H1 (cell line): ENCODE measurements around the gene POLE2. TPM values are rescaled to one million over a fixed set of nuclear protein-coding genes. Genes with fewer than 3 reads are reported as not detected.

Source experiments
- CTCF ChIA-PET: fragments of 300-600 bp; sonication (Branson Sonifier 250); formaldehyde crosslinking; loops from one replicate; lab custom pipeline; 2021; ENCODE audit not compliant: partially characterized antibody; lab: Charles Lee
- POLR2A ChIA-PET: fragments of 300-600 bp; sonication (Branson Sonifier 250); formaldehyde crosslinking; loops from one replicate; lab custom pipeline; 2021; ENCODE audit warnings: inconsistent platforms; ENCODE audit not compliant: partially characterized antibody; lab: Charles Lee
- DNase-seq, 2 experiments: peaks; one replicate each; pipeline versions ENCODE4 v3.0.0 to v3.0.0-alpha.2; 2010 to 2022; ENCODE audit warnings: low spot score in 2 of 2, low read depth in 1 of 2, mixed read lengths in 1 of 2
- FAIRE-seq: peaks from 2 replicates; lab custom pipeline; 2011; peaks lifted over from hg19 to GRCh38; lab: Jason Lieb, UNC
- H2AFZ ChIP-seq: 2 replicates; pipeline ENCODE4 v1.8.1; 2012; ENCODE audit warnings: low read length, inconsistent platforms
- H2AK5ac ChIP-seq: 2 replicates; pipeline ENCODE4 v1.6.1; 2013; ENCODE audit warnings: low read depth, low read length
- H2BK120ac ChIP-seq: replicated peaks from 2 replicates; pipeline ENCODE3; 2013; ENCODE audit warnings: low read depth, low read length, inconsistent platforms
- H2BK12ac ChIP-seq: 2 replicates; pipeline ENCODE4 v1.6.1; 2013; ENCODE audit warnings: low read depth, low read length
- H2BK15ac ChIP-seq: 2 replicates; pipeline ENCODE4 v1.6.1; 2013; ENCODE audit warnings: low read length
- H2BK20ac ChIP-seq: 2 replicates; pipeline ENCODE4 v1.6.1; 2013; ENCODE audit warnings: low read length
- H2BK5ac ChIP-seq: 2 replicates; pipeline ENCODE4 v1.6.1; 2013; ENCODE audit warnings: low read depth, low read length
- H3K14ac ChIP-seq: 2 replicates; pipeline ENCODE4 v1.6.1; 2013; ENCODE audit warnings: inconsistent platforms; ENCODE audit not compliant: insufficient read length
- H3K18ac ChIP-seq: 2 replicates; pipeline ENCODE4 v1.6.1; 2013; ENCODE audit warnings: low read length; ENCODE audit errors: extremely low read depth
- H3K23ac ChIP-seq: 2 replicates; pipeline ENCODE4 v1.6.1; 2013; ENCODE audit warnings: inconsistent platforms; ENCODE audit not compliant: insufficient read length
- H3K23me2 ChIP-seq: 2 replicates; pipeline ENCODE4 v1.6.1; 2013; ENCODE audit warnings: low read depth, low read length
- H3K27ac ChIP-seq: 2 replicates; pipeline ENCODE4 v1.6.1; 2011; ENCODE audit warnings: low read depth, low read length, inconsistent platforms
- H3K27me3 ChIP-seq, 4 experiments: replicated peaks in 1 of 4; 1 replicate in 1 of 4; 2 replicates in 3 of 4; pipeline versions ENCODE4 v1.6.1 to v1.8.1; 2011 to 2013; ENCODE audit warnings: low read length in 3 of 4, mild to moderate bottlenecking in 3 of 4, inconsistent platforms in 2 of 4, mixed read lengths in 2 of 4, moderate library complexity in 1 of 4; ENCODE audit not compliant: control insufficient read depth in 3 of 4, insufficient read depth in 3 of 4; ENCODE audit errors: extremely low read depth in 1 of 4
- H3K36me3 ChIP-seq, 4 experiments: 2 replicates each; pipeline versions ENCODE4 v1.6.1 to v1.8.1; 2011 to 2013; ENCODE audit warnings: mild to moderate bottlenecking in 4 of 4, low read length in 3 of 4, moderate library complexity in 2 of 4, control low read depth in 1 of 4, inconsistent platforms in 1 of 4; ENCODE audit not compliant: insufficient read depth in 4 of 4, control insufficient read depth in 2 of 4
- H3K4ac ChIP-seq: replicated peaks from 2 replicates; pipeline ENCODE3; 2013; ENCODE audit warnings: low read length, low read depth, mixed read lengths, inconsistent platforms; ENCODE audit not compliant: insufficient read length
- H3K4me1 ChIP-seq, 4 experiments: replicated peaks in 1 of 4; 1 replicate in 1 of 4; 2 replicates in 3 of 4; pipeline versions ENCODE4 v1.6.1 to v1.8.1; 2011 to 2013; ENCODE audit warnings: low read length in 3 of 4, inconsistent platforms in 2 of 4, mixed read lengths in 1 of 4; ENCODE audit not compliant: insufficient read depth in 4 of 4, control insufficient read depth in 3 of 4
- H3K4me2 ChIP-seq, 2 experiments: 2 replicates each; pipeline versions ENCODE4 v1.6.1 to v1.8.1; 2011 to 2013; ENCODE audit warnings: low read depth in 2 of 2, low read length in 2 of 2, control low read depth in 1 of 2, inconsistent platforms in 1 of 2, mild to moderate bottlenecking in 1 of 2; ENCODE audit not compliant: insufficient read depth in 1 of 2
- H3K4me3 ChIP-seq, 4 experiments: fragments of 200-600, 300-600 bp in 1 of 4; sonication (generic), shearing (Covaris generic), sonication (Bioruptor Twin) in 1 of 4; 2 replicates each; pipeline versions ENCODE4 v1.5.1 to v1.8.1; 2011 to 2016; ENCODE audit warnings: low read length in 4 of 4, low read depth in 3 of 4, control low read depth in 2 of 4, inconsistent platforms in 2 of 4, mild to moderate bottlenecking in 2 of 4, mixed read lengths in 1 of 4, moderate library complexity in 1 of 4; ENCODE audit not compliant: insufficient read depth in 2 of 4; ENCODE audit errors: extremely low read depth in 1 of 4
- H3K56ac ChIP-seq: replicated peaks from 2 replicates; pipeline ENCODE3; 2013; ENCODE audit warnings: low read depth, mild to moderate bottlenecking, mixed read lengths, low read length, inconsistent platforms; ENCODE audit not compliant: insufficient read length
- H3K79me1 ChIP-seq: 2 replicates; pipeline ENCODE4 v1.6.1; 2013; ENCODE audit warnings: low read depth, low read length, control low read depth
- H3K79me2 ChIP-seq, 2 experiments: 2 replicates each; pipeline versions ENCODE4 v1.6.1 to v1.8.1; 2012 to 2013; ENCODE audit warnings: low read length in 2 of 2, mild to moderate bottlenecking in 2 of 2, inconsistent platforms in 1 of 2; ENCODE audit not compliant: insufficient read depth in 2 of 2, control insufficient read depth in 1 of 2
- H3K9ac ChIP-seq, 4 experiments: replicated peaks in 1 of 4; 1 replicate in 1 of 4; 2 replicates in 3 of 4; pipeline versions ENCODE4 v1.6.1 to v1.8.1; 2011 to 2013; ENCODE audit warnings: low read depth in 3 of 4, low read length in 3 of 4, control low read depth in 2 of 4, mild to moderate bottlenecking in 2 of 4, moderate library complexity in 2 of 4, inconsistent platforms in 1 of 4; ENCODE audit errors: extremely low read depth in 1 of 4
- H3K9me3 ChIP-seq, 2 experiments: 2 replicates each; pipeline versions ENCODE4 v1.6.1 to v1.8.1; 2012 to 2013; ENCODE audit warnings: mild to moderate bottlenecking in 2 of 2, moderate library complexity in 2 of 2, control low read depth in 1 of 2, inconsistent platforms in 1 of 2, low read depth in 1 of 2, low read length in 1 of 2, mixed read lengths in 1 of 2; ENCODE audit not compliant: insufficient read depth in 2 of 2
- H4K20me1 ChIP-seq, 2 experiments: replicated peaks in 1 of 2; 2 replicates each; pipeline versions ENCODE3 to v1.8.1; 2011 to 2013; ENCODE audit warnings: inconsistent platforms in 2 of 2, low read length in 2 of 2, mild to moderate bottlenecking in 1 of 2; ENCODE audit not compliant: insufficient read depth in 2 of 2, control insufficient read depth in 1 of 2
- H4K5ac ChIP-seq: 2 replicates; pipeline ENCODE4 v1.6.1; 2013; ENCODE audit warnings: low read length, low read depth, mixed read lengths, inconsistent platforms; ENCODE audit not compliant: insufficient read length
- H4K8ac ChIP-seq: 2 replicates; pipeline ENCODE4 v1.8.0; 2013; ENCODE audit warnings: mild to moderate bottlenecking, moderate library complexity, low read length, inconsistent platforms; ENCODE audit not compliant: insufficient read depth; ENCODE audit errors: extremely low read depth
- H4K91ac ChIP-seq: replicated peaks from 2 replicates; pipeline ENCODE3; 2013; ENCODE audit warnings: low read length, mixed read lengths, inconsistent platforms; ENCODE audit not compliant: insufficient read length
- BRCA1 ChIP-seq: IDR thresholded peaks from 2 replicates; pipeline ENCODE4 v1.6.1; 2012; ENCODE audit warnings: low read depth, low read length, improper control_type of control experiment
- CHD2 ChIP-seq: IDR thresholded peaks from 2 replicates; pipeline ENCODE4 v1.6.1; 2012; ENCODE audit warnings: low read length, improper control_type of control experiment
- CTBP2 ChIP-seq: IDR thresholded peaks from 2 replicates; pipeline ENCODE4 v1.7.0; 2011; ENCODE audit warnings: borderline replicate concordance, mild to moderate bottlenecking, moderate library complexity, mixed read lengths, low read length; ENCODE audit not compliant: insufficient read depth, insufficient read length
- JUN ChIP-seq: IDR thresholded peaks from 2 replicates; pipeline ENCODE4 v1.6.1; 2011; ENCODE audit warnings: low read depth, mild to moderate bottlenecking, improper control_type of control experiment, low read length
- KDM1A ChIP-seq: fragments of 200-600, 300-600 bp; sonication (generic); IDR thresholded peaks from 2 replicates; pipeline ENCODE4 v1.7.1; 2016; ENCODE audit warnings: mild to moderate bottlenecking, low read length, borderline replicate concordance
- KDM5A ChIP-seq: fragments of 200-600 bp; IDR thresholded peaks from 2 replicates; pipeline ENCODE4 v1.7.1; 2012; ENCODE audit warnings: mild to moderate bottlenecking, low read length, inconsistent platforms, mixed read lengths
- MAFK ChIP-seq: IDR thresholded peaks from 2 replicates; pipeline ENCODE4 v1.6.1; 2012; ENCODE audit warnings: low read depth, mild to moderate bottlenecking, improper control_type of control experiment, low read length
- RBBP5 ChIP-seq: IDR thresholded peaks from 2 replicates; pipeline ENCODE4 v1.7.1; 2012; ENCODE audit warnings: low read depth, mild to moderate bottlenecking, inconsistent platforms, low read length, moderate library complexity, borderline replicate concordance
- SAP30 ChIP-seq: fragments of 300-600 bp; sonication (generic); IDR thresholded peaks from 2 replicates; pipeline ENCODE4 v1.7.1; 2012; ENCODE audit warnings: low read length, moderate library complexity, mild to moderate bottlenecking, inconsistent platforms; ENCODE audit not compliant: insufficient read depth, insufficient replicate concordance
- SIX5 ChIP-seq: IDR thresholded peaks from 2 replicates; pipeline ENCODE4 v1.6.1; 2011; ENCODE audit warnings: mild to moderate bottlenecking, low read depth, low read length
- TEAD4 ChIP-seq: IDR thresholded peaks from 2 replicates; pipeline ENCODE4 v1.6.1; 2012; ENCODE audit warnings: low read depth, low read length, inconsistent platforms, mixed read lengths
- WGBS, 2 experiments: shearing (Covaris generic) in 1 of 2; methylation state at CpG; one replicate each; pipeline versions ENCODE4 v1.1.6 to v1.1.7; 2013 to 2015; ENCODE audit warnings: low lambda C conversion rate in 2 of 2, mixed read lengths in 2 of 2, inconsistent platforms in 1 of 2, low coverage in 1 of 2, missing lambda C conversion rate in 1 of 2; ENCODE audit not compliant: insufficient replicate concordance in 2 of 2, insufficient coverage in 1 of 2, insufficient read length in 1 of 2; ENCODE audit errors: extremely low coverage in 1 of 2, missing lambda C conversion rate in 1 of 2; 5-methylcytosine and 5-hydroxymethylcytosine counted together
- polyA plus RNA-seq, 7 experiments: library from polyadenylated mRNA; depleted of rRNA in 3 of 7; stranded (reverse) in 5 of 7; unstranded in 2 of 7; fragments of >200 nt in 5 of 7; fragments of 200-250 nt in 2 of 7; gene quantifications; 1 replicate in 5 of 7; 2 replicates in 1 of 7; 4 replicates in 1 of 7; pipeline versions ENCODE4 v1.2.1 to v1.2.3, GENCODE V29; 2011 to 2013; ENCODE audit warnings: missing spikeins in 2 of 7, mixed read lengths in 2 of 7
- total RNA-seq: library from RNA; stranded (reverse); fragmentation: NEBNext Ultra II Directional; extraction: Animal tissue kit (Norgen Biotek cat#: 25700); gene quantifications from 2 replicates; pipeline ENCODE4 v1.2.1, GENCODE V29; 2021

Gene POLE2
- total and polyA plus RNA-seq, 2 of the 8 experiments (the other 6 are each of a cell fraction or from before 2014, with no cell fraction given), result 31.2 to 41.7 TPM

GRCh38 chr14:49612671-49613070, 75.3 kb downstream of the POLE2 start:
- no peak overlapping the region for H2AK5ac ChIP-seq
- no peak overlapping the region for H4K8ac ChIP-seq
- CTCF ChIA-PET, result interaction anchor here (1.1 kb wide), 2 partner anchors 9 to 248 kb away, joined by 3 read pairs; no protein-coding TSS in a partner anchor
- no peak for DNase-seq
- H3K9ac ChIP-seq, result no peak overlapping the region
- no peak overlapping the region for H3K56ac ChIP-seq
- no peaks in the 10 kb centered on the region for H3K79me2 ChIP-seq
- H2BK15ac ChIP-seq, result no peak overlapping the region
- H2AFZ ChIP-seq, result no peak overlapping the region
- WGBS, 2 experiments, result 98% methylated on average over 8 of the region's 8 CpGs; no CpG with 5 or more reads in 1 of the 2 experiments
- no peak overlapping the region for H2BK12ac ChIP-seq
- H2BK120ac ChIP-seq, result no peak overlapping the region
- H3K9me3 ChIP-seq, result no peaks in the 10 kb centered on the region
- H3K36me3 ChIP-seq, result peaks cover 0 to 19% (median 3%) of the 10 kb centered on the region in 4 experiments; a peak in 4 of 8 replicates
- no peak overlapping the region for H3K14ac ChIP-seq
- H3K23ac ChIP-seq, result no peak overlapping the region
- no peak for FAIRE-seq
- H4K5ac ChIP-seq, result no peak overlapping the region
- no peak overlapping the region for H2BK5ac ChIP-seq
- no peak overlapping the region for H3K4me2 ChIP-seq
- POLR2A ChIA-PET, result interaction anchor here (0.7 to 3.2 kb wide), 4 partner anchors 8 to 1189 kb away, joined by 4 to 19 read pairs (median 5); partner anchors contain the start of genes LRR1, MGAT2 and RPL36AL
- H3K79me1 ChIP-seq, result no peaks in the 10 kb centered on the region
- no peak overlapping the region for H3K27ac ChIP-seq
- H4K20me1 ChIP-seq, result no peaks in the 10 kb centered on the region
- no peak overlapping the region for H4K91ac ChIP-seq
- H2BK20ac ChIP-seq, result no peak overlapping the region
- TF ChIP-seq BRCA1, result no peak
- TF ChIP-seq CTBP2, result no peak
- TF ChIP-seq KDM1A, result no peak
- no peak for TF ChIP-seq MAFK
- TF ChIP-seq SIX5, result no peak
- no peak for TF ChIP-seq KDM5A
- TF ChIP-seq SAP30, result no peak
- no peak for TF ChIP-seq RBBP5
- no peak for TF ChIP-seq JUN
- TF ChIP-seq TEAD4, result no peak
- no peak for TF ChIP-seq CHD2
- TF ChIP-seq, all 59 proteins: peak for 0
- Histone ChIP-seq H3K4me3 (no peak overlapping the region), H3K18ac (no peak overlapping the region), H3K4ac (no peak overlapping the region), H3K23me2 (no peaks in the 10 kb centered on the region), H3K4me1 (no peaks in the 10 kb centered on the region), H3K27me3 (no peaks in the 10 kb centered on the region)
